IMR-90 (cell line): Measurements from ENCODE around the gene NECTIN2. TPM values are rescaled to one million over a fixed set of nuclear protein-coding genes. Genes with fewer than 3 reads are reported as not detected.

ENCODE experiments used
- ATAC-seq: fragments of 200-7000 bp; cut with Tn5 transposase; 2 replicates; pipeline ENCODE4 v1.9.1; 2020; ENCODE audit warnings: low read depth, mild to moderate bottlenecking, moderate library complexity
- BruUV-seq: library from RNA; stranded (reverse); fragments of 400-500 nt; replicated peaks from 2 replicates; lab custom pipeline; 2021; lab: Mats Ljungman, UMichigan
- CTCF ChIA-PET: fragments of 300-600 bp; formaldehyde crosslinking; extraction: SDS; loops from one replicate; lab custom pipeline; 2021; ENCODE audit warnings: antibody characterized with exemption; lab: Yijun Ruan, JAX
- POLR2A ChIA-PET: fragments of 300-600 bp; sonication (Branson Sonifier 250); formaldehyde crosslinking; loops from one replicate; lab custom pipeline; 2022; ENCODE audit warnings: antibody characterized with exemption; ENCODE audit not compliant: unreplicated experiment; lab: Charles Lee
- DNase-seq: peaks from one replicate; pipeline ENCODE4 v3.0.0; 2013
- H2AFZ ChIP-seq: replicated peaks from 2 replicates; pipeline ENCODE3; 2013; ENCODE audit warnings: low read length, mild to moderate bottlenecking; ENCODE audit not compliant: poor library complexity
- H2AK5ac ChIP-seq: 2 replicates; pipeline ENCODE4 v1.6.1; 2013; ENCODE audit warnings: low read depth, low read length, inconsistent platforms
- H2AK9ac ChIP-seq: replicated peaks from 2 replicates; pipeline ENCODE3; 2013; ENCODE audit warnings: mild to moderate bottlenecking, low read depth, low read length, moderate library complexity; ENCODE audit not compliant: poor library complexity
- H2BK120ac ChIP-seq: 2 replicates; pipeline ENCODE4 v1.6.1; 2013; ENCODE audit warnings: low read depth, low read length, inconsistent platforms
- H2BK15ac ChIP-seq: 3 replicates; pipeline ENCODE4 v1.6.1; 2013; ENCODE audit warnings: low read depth, low read length, inconsistent platforms
- H2BK20ac ChIP-seq: 2 replicates; pipeline ENCODE4 v1.6.1; 2013; ENCODE audit warnings: low read depth, mild to moderate bottlenecking, inconsistent platforms, low read length, moderate library complexity
- H2BK5ac ChIP-seq: 2 replicates; pipeline ENCODE4 v1.6.1; 2013; ENCODE audit warnings: mild to moderate bottlenecking, low read depth, low read length, inconsistent platforms; ENCODE audit not compliant: poor library complexity, severe bottlenecking
- H3K14ac ChIP-seq: replicated peaks from 2 replicates; pipeline ENCODE4 v1.6.1; 2013; ENCODE audit warnings: low read depth, low read length, inconsistent platforms
- H3K18ac ChIP-seq: 2 replicates; pipeline ENCODE4 v1.6.1; 2013; ENCODE audit warnings: low read depth, low read length, control low read depth
- H3K23ac ChIP-seq: 2 replicates; pipeline ENCODE4 v1.6.1; 2013; ENCODE audit warnings: low read depth, low read length, inconsistent platforms
- H3K27ac ChIP-seq: 2 replicates; pipeline ENCODE4 v1.5.1; 2013; ENCODE audit warnings: mild to moderate bottlenecking, control low read depth, low read length; ENCODE audit not compliant: insufficient read depth
- H3K27me3 ChIP-seq: 2 replicates; pipeline ENCODE4 v1.6.1; 2013; ENCODE audit warnings: low read length; ENCODE audit not compliant: control insufficient read depth, insufficient read depth
- H3K36me3 ChIP-seq: 2 replicates; pipeline ENCODE4 v1.6.1; 2013; ENCODE audit warnings: low read length, mixed read lengths; ENCODE audit not compliant: control insufficient read depth, insufficient read depth
- H3K4ac ChIP-seq: 2 replicates; pipeline ENCODE4 v1.6.1; 2013; ENCODE audit warnings: low read depth, low read length, inconsistent platforms
- H3K4me1 ChIP-seq: 2 replicates; pipeline ENCODE4 v1.6.1; 2013; ENCODE audit warnings: low read length, mixed read lengths; ENCODE audit not compliant: control insufficient read depth, insufficient read depth
- H3K4me2 ChIP-seq: 2 replicates; pipeline ENCODE4 v1.6.1; 2013; ENCODE audit warnings: low read depth, mild to moderate bottlenecking, control low read depth, low read length, moderate library complexity
- H3K4me3 ChIP-seq: 2 replicates; pipeline ENCODE4 v1.5.1; 2013; ENCODE audit warnings: low read depth, mild to moderate bottlenecking, control low read depth, low read length, moderate library complexity; ENCODE audit not compliant: insufficient read depth
- H3K56ac ChIP-seq: 2 replicates; pipeline ENCODE4 v1.6.1; 2013; ENCODE audit warnings: low read length, inconsistent platforms; ENCODE audit not compliant: insufficient read depth; ENCODE audit errors: extremely low read depth
- H3K79me1 ChIP-seq, 2 experiments: 2 replicates each; pipeline ENCODE4 v1.6.1; 2013; ENCODE audit warnings: low read length in 2 of 2, inconsistent platforms in 1 of 2, low read depth in 1 of 2
- H3K9ac ChIP-seq: 2 replicates; pipeline ENCODE4 v1.6.1; 2013; ENCODE audit warnings: low read depth, low read length, control low read depth
- H3K9me1 ChIP-seq: 2 replicates; pipeline ENCODE4 v1.6.1; 2013; ENCODE audit warnings: low read length, inconsistent platforms; ENCODE audit not compliant: insufficient read depth
- H3K9me3 ChIP-seq: 2 replicates; pipeline ENCODE4 v1.6.1; 2013; ENCODE audit warnings: low read length; ENCODE audit not compliant: control insufficient read depth, insufficient read depth
- H4K20me1 ChIP-seq: 2 replicates; pipeline ENCODE4 v1.6.1; 2013; ENCODE audit warnings: low read length, inconsistent platforms; ENCODE audit not compliant: insufficient read depth
- H4K5ac ChIP-seq: 2 replicates; pipeline ENCODE4 v1.6.1; 2013; ENCODE audit warnings: mild to moderate bottlenecking, low read depth, low read length, control low read depth
- H4K8ac ChIP-seq, 2 experiments: 2 replicates each; pipeline ENCODE4 v1.6.1; 2013; ENCODE audit warnings: low read depth in 2 of 2, low read length in 2 of 2, control low read depth in 1 of 2, inconsistent platforms in 1 of 2
- H4K91ac ChIP-seq: 2 replicates; pipeline ENCODE4 v1.6.1; 2013; ENCODE audit warnings: low read depth, low read length, inconsistent platforms; ENCODE audit not compliant: insufficient read depth
- CHD1 ChIP-seq: IDR thresholded peaks from 2 replicates; pipeline ENCODE4 v1.6.1; 2012; ENCODE audit warnings: low read depth, low read length, improper control_type of control experiment
- ELK1 ChIP-seq: fragments of 150-350 bp; IDR thresholded peaks from 2 replicates; pipeline ENCODE4 v1.6.1; 2016; ENCODE audit warnings: low read depth, mild to moderate bottlenecking, low read length, moderate library complexity, borderline replicate concordance
- FOS ChIP-seq: fragments of 150-350 bp; IDR thresholded peaks from 2 replicates; pipeline ENCODE4 v1.6.1; 2016; ENCODE audit warnings: low read depth, low read length
- MAFK ChIP-seq: IDR thresholded peaks from 2 replicates; pipeline ENCODE4 v1.6.1; 2012; ENCODE audit warnings: low read depth, low read length, improper control_type of control experiment
- MXI1 ChIP-seq: IDR thresholded peaks from 2 replicates; pipeline ENCODE4 v1.6.1; 2012; ENCODE audit warnings: low read depth, mild to moderate bottlenecking, low read length, moderate library complexity, borderline replicate concordance
- NFE2L2 ChIP-seq: fragments of 150-350 bp; IDR thresholded peaks from 2 replicates; pipeline ENCODE4 v1.6.1; 2016; ENCODE audit warnings: low read depth, mild to moderate bottlenecking, low read length
- RAD21 ChIP-seq: IDR thresholded peaks from 2 replicates; pipeline ENCODE4 v1.6.1; 2012; ENCODE audit warnings: low read length, improper control_type of control experiment
- RFX5 ChIP-seq: IDR thresholded peaks from 2 replicates; pipeline ENCODE4 v1.8.0; 2012; ENCODE audit warnings: low read depth, mild to moderate bottlenecking, low read length, moderate library complexity
- WGBS, 2 experiments: methylation state at CpG; one replicate each; pipeline versions ENCODE4 v1.1.5 to v1.1.7; 2013; ENCODE audit warnings: missing lambda C conversion rate in 2 of 2; ENCODE audit not compliant: insufficient read length in 1 of 2; ENCODE audit errors: extremely low coverage in 2 of 2; 5-methylcytosine and 5-hydroxymethylcytosine counted together
- dilution Hi-C: fragments of 300-500 bp; cut with HindIII; formaldehyde crosslinking; loops from one replicate; pipeline ENCODE4 v1.14.3; 2018; ENCODE audit warnings: low sequenced_read_pairs; ENCODE audit not compliant: unreplicated experiment
- in situ Hi-C: fragments of 300-500 bp; cut with MboI; formaldehyde crosslinking; loops from 3 replicates; pipeline ENCODE4 v1.14.3; 2019; ENCODE audit warnings: low sequenced_read_pairs, inconsistent platforms, mixed read lengths
- intact Hi-C: fragments of 100-400 bp; cut with micrococcal nuclease; formaldehyde crosslinking; loops from 2 replicates; pipeline ENCODE4 v1.10.0; 2022
- polyA plus RNA-seq, 3 experiments: library from polyadenylated mRNA; depleted of rRNA; stranded (reverse); fragments of >200 nt; gene quantifications; 2 replicates each; pipeline ENCODE4 v1.2.3, GENCODE V29; 2012; ENCODE audit warnings: low replicate concordance in 1 of 3
- total RNA-seq: library from RNA; depleted of rRNA; stranded (reverse); fragments of >200 nt; gene quantifications from 2 replicates; pipeline ENCODE4 v1.2.3, GENCODE V29; 2012
- TF ChIP-seq, protein P1 (sequence below): conservative IDR thresholded peaks from 2 replicates; pipeline ENCODE4 v1.5.1; 2012; ENCODE audit warnings: mild to moderate bottlenecking, low read depth, low read length, improper control_type of control experiment

Gene NECTIN2
- total and polyA plus RNA-seq, 2 of the 4 experiments (the other 2 are of a cell fraction) = 77.8 to 170 TPM

DNA sequence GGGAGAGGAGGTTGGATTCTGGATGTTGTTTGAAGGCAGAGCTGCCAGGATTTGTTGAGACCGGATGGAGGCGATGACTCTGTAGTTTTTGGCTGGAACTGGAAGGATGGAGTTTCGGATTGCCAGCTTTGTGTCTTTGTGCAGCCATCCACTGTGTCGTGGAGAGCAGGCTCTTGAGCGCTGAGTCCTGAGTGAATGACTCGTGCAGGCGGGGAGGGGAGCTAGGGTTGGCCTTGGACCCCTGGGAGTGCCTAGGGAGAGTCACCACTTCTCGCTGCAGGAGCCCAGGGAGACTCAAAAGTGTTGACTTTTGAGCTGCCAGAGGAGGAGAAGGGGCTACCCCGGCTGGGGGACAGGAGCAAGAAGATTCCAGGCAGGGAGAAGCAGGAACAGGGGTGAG, 48.8 kb downstream of the NECTIN2 start:
- H3K4me3 ChIP-seq = no peak overlapping the region
- no peak for ATAC-seq
- TF ChIP-seq, protein P1, sequence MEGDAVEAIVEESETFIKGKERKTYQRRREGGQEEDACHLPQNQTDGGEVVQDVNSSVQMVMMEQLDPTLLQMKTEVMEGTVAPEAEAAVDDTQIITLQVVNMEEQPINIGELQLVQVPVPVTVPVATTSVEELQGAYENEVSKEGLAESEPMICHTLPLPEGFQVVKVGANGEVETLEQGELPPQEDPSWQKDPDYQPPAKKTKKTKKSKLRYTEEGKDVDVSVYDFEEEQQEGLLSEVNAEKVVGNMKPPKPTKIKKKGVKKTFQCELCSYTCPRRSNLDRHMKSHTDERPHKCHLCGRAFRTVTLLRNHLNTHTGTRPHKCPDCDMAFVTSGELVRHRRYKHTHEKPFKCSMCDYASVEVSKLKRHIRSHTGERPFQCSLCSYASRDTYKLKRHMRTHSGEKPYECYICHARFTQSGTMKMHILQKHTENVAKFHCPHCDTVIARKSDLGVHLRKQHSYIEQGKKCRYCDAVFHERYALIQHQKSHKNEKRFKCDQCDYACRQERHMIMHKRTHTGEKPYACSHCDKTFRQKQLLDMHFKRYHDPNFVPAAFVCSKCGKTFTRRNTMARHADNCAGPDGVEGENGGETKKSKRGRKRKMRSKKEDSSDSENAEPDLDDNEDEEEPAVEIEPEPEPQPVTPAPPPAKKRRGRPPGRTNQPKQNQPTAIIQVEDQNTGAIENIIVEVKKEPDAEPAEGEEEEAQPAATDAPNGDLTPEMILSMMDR = no peak
- TF ChIP-seq NFE2L2 (no peak), CHD1 (no peak), ELK1 (no peak), MAFK (no peak), MXI1 (no peak), FOS (no peak), RFX5 (no peak), RAD21 (no peak)
- peaks cover 20 to 43% of the 10 kb centered on the region in 2 experiments for H3K79me1 ChIP-seq
- H3K27ac ChIP-seq = no peak overlapping the region
- H2AFZ ChIP-seq = no peak overlapping the region
- H3K18ac ChIP-seq = no peak overlapping the region
- peaks cover 4% of the 10 kb centered on the region for H3K4me1 ChIP-seq
- H3K9ac ChIP-seq = no peak overlapping the region
- H4K5ac ChIP-seq = no peak overlapping the region
- H3K9me1 ChIP-seq = peaks cover 3% of the 10 kb centered on the region; the same call in 1 of the 2 replicates
- H2BK20ac ChIP-seq = no peak overlapping the region
- H4K91ac ChIP-seq = no peak overlapping the region
- H2AK9ac ChIP-seq = no peak overlapping the region
- in situ Hi-C loops (no loop called here), intact Hi-C loops (no loop called here), dilution Hi-C loops (no loop called here)
- no peak overlapping the region for H3K4me2 ChIP-seq
- H2BK120ac ChIP-seq = no peak overlapping the region
- H3K27me3 ChIP-seq = no peaks in the 10 kb centered on the region
- no peak overlapping the region for H2AK5ac ChIP-seq
- no peaks in the 10 kb centered on the region for H3K9me3 ChIP-seq
- CTCF ChIA-PET = no interaction called here
- no peak overlapping the region for H3K56ac ChIP-seq
- BruUV-seq = no TSS peak
- POLR2A ChIA-PET = no interaction called here
- H3K36me3 ChIP-seq = peaks cover 43% of the 10 kb centered on the region
- H2BK15ac ChIP-seq = no peak overlapping the region
- H3K23ac ChIP-seq = no peak overlapping the region
- H3K14ac ChIP-seq = no peak overlapping the region
- H2BK5ac ChIP-seq = no peak overlapping the region
- no peak overlapping the region for H4K8ac ChIP-seq
- DNase-seq = no peak
- peaks cover 10% of the 10 kb centered on the region for H4K20me1 ChIP-seq
- no peak overlapping the region for H3K4ac ChIP-seq
- WGBS, 2 experiments = 91% methylated on average over 6 of the region's 9 CpGs; no CpG with 5 or more reads in 1 of the 2 experiments
